ENCODE results near the gene SLC25A18.

SLC25A18 gene

GRCh38 chr22:17569971-17570511 lies 6.7 kb downstream of the SLC25A18 start:
- no peak for DNase-seq (ENCODE audit: low read depth in 2 of 2, low spot score in 1 of 2)

- DNase-seq (ENCODE audit: low read depth in 2 of 2, low spot score in 1 of 2) = no peak
Measured at GRCh38 chr22:17570851-17571631, 7.7 kb downstream of the SLC25A18 start.

DNA sequence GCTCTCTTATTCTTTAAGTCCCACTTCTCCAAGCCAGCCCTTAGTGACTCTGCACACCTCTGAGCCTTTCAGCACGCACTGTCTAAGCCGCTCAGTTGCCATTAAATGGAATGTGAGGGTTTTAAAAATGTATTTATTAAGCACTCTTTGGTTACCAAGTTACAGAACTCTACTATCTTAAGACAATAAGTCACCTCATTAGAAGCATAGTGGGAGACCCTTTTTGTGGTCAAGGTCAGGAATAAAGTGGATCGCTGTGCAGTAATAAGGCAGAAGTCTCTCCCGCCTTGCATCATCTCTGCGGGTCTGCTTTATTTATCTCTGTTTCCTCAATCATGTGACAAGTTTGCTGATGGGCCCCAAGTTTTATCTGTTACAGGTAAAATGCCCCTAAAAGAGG lies 11.9 kb downstream of the SLC25A18 start:
- DNase-seq (ENCODE audit: low read depth in 2 of 2, low spot score in 1 of 2) = no peak

- no peak for DNase-seq (ENCODE audit: low read depth in 2 of 2, low spot score in 1 of 2)
Measured at GRCh38 chr22:17575681-17576080, 12.4 kb downstream of the SLC25A18 start.

DNA sequence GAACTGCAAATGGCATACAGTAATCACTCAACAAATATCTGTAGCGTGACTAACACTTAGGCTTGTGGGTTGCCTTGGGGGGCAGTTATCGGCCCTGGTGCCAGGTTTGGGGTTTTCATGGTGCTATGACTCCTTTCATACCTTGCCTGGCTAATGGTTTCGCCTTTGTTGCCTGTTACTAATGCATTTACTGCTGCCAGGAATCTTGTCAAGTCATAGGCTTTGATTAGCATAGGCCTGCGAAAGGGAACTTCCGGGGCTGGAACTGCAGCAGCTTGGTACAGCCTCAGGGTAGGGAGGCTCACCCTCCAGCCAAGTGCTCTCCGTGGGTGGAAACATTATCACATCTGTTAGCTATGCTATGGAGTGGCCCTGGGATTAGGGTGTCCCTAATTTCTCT lies 13.2 kb downstream of the SLC25A18 start:
- no peak for DNase-seq (ENCODE audit: low read depth in 2 of 2, low spot score in 1 of 2)

DNA sequence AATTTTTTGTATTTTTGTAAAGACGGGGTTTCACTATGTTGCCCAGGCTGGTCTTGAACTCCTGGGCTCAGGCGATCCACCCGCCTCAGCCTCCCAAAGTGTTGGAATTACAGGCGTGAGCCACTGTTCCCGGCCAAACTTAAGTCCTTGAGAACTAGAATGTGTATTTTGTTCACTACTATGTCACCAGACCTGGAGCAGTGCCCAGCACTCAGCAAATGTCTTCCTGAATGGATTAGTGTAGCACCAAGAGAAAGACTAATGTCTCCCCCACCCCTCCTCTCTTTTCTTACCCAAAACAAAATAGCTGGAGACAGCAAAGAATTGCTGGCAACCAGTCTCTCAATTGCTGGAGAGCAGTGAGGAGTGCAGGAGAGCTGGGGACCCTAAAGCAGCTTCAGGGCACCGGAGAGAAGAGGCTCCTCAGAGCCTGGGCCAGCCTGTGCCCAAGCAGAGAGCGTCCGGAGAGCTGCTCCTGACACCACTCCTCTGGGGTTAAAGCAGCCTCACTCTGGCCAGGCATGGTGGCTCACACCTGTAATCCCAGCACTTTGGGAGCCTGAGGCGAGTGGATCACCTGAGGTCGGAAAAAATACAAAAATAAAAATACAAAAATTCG lies 14.9 kb downstream of the SLC25A18 start:
- no peak for DNase-seq (ENCODE audit: low read depth in 2 of 2, low spot score in 1 of 2)

DNA sequence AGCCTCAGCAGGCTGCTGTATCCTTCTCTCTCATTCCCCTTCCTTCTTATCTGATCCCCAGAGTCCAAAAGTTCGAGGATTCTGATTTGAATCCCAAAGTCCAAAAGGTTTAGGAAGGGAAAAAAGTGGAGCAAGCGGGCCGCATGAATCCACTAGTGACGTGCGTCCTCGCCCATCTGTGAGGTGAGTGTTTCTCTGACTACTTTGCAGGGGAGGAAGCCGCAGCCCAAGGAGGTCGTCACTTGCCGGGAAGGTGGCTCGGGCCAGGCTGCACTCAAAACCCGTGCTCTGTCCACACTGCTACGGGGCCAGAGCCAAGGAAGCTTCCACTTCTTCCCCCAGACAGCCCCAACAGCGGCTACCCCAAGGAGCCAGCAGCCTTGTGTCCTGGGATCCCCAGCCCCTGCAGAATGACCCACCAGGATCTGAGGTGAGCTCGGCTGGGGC lies 16.3 kb downstream of the SLC25A18 start:
- DNase-seq (ENCODE audit: low read depth in 2 of 2, low spot score in 1 of 2) = no peak

DNA sequence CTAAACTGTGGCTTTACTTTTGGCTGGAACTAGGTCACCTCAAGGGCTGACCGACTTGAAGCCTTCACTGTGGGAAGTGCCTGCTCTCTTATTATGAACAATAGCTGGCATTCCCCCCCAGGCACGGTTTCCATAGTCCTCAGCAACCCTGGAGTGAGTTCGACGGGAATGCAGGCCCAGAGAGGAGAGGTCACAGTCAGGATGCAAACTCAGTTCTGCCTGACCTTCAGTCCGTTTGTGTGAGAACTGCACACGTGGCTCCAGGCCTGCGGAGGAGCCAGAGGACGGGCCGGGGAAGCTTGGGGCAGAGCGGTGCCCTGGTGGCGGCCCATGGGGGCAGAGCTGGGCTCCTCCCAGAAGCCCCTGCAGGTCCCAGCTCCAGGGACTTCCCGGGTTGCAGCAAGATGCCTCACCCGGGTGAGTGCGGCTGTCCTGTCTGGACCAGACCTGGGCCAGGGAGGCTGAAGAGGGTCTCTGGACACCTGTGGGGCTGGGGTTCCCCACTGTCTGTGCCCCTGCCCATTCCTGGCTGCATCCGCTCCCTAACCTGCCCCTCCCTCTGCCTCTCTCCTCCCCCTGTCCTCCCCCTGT lies 17.2 kb downstream of the SLC25A18 start:
- DNase-seq (ENCODE audit: low read depth in 2 of 2, low spot score in 1 of 2) = no peak

- DNase-seq (ENCODE audit: low read depth in 2 of 2, low spot score in 1 of 2) = no peak
Measured at GRCh38 chr22:17581056-17581455, 17.8 kb downstream of the SLC25A18 start.

GRCh38 chr22:17581631-17582030 lies 18.3 kb downstream of the SLC25A18 start:
- no peak for DNase-seq (ENCODE audit: low read depth in 2 of 2, low spot score in 1 of 2)

GRCh38 chr22:17583151-17583550 lies 19.9 kb downstream of the SLC25A18 start:
- DNase-seq (ENCODE audit: low read depth in 2 of 2, low spot score in 1 of 2) = no peak

DNA sequence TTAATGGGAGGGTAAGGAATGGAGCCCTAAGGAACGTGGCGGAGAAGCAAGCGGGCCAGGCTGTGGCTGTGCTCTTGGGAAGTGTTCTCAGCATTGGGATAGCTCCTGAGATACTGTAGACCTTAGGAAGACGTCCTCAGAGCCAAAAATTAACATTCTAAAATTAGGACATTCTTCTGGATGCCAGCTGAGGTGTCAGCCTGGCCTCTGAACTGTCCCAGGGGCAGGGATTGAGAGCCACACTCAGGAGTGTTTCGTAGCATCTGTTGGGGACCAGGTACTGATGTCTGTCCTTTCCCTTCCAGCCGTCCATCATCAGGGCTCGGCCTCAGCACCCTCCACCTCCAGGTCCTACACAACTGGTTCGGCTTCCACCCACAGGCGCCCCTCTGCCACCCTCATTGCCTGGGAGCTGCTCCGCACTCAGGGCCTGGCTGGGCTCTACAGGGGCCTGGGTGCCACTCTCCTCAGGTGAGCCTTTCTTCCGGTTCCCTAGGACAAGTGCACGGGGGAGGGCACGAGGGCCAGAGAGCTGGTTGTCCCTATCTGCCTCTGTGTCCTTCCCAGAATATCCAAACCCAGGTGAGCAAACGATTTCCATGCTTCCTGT lies 23.6 kb downstream of the SLC25A18 start:
- DNase-seq (ENCODE audit: low read depth in 2 of 2, low spot score in 1 of 2) = no peak

DNA sequence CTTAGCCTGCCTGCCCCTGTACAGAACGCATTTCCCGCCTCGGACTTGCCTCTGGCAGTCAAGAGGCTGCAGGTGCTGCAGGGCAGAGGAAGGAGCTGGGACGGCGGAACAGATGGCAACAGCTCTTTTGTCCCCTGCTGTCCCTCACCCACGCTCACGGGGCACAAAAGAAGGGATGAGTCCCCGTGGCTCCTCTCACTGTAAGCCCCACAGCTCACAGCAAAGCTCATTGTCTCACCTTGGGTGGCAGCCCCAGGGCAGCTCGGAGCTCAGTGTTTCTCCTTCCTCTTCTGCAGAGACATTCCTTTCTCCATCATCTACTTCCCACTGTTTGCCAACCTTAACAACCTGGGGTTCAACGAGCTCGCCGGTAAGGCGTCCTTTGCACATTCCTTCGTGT lies 24.3 kb downstream of the SLC25A18 start:
- DNase-seq (ENCODE audit: low read depth in 2 of 2, low spot score in 1 of 2) = no peak

GRCh38 chr22:17588606-17589005 lies 25.3 kb downstream of the SLC25A18 start:
- DNase-seq (ENCODE audit: low read depth in 2 of 2, low spot score in 1 of 2) = no peak

GRCh38 chr22:17589810-17590375 lies 26.6 kb downstream of the SLC25A18 start:
- DNase-seq (ENCODE audit: low read depth in 2 of 2, low spot score in 1 of 2) = no peak

- no peak for DNase-seq (ENCODE audit: low read depth in 2 of 2, low spot score in 1 of 2)
Measured at GRCh38 chr22:17590586-17590985, 27.3 kb downstream of the SLC25A18 start.

GRCh38 chr22:17592201-17592600 lies 28.9 kb downstream of the SLC25A18 start:
- DNase-seq (ENCODE audit: low read depth in 2 of 2, low spot score in 1 of 2) = no peak

DNA sequence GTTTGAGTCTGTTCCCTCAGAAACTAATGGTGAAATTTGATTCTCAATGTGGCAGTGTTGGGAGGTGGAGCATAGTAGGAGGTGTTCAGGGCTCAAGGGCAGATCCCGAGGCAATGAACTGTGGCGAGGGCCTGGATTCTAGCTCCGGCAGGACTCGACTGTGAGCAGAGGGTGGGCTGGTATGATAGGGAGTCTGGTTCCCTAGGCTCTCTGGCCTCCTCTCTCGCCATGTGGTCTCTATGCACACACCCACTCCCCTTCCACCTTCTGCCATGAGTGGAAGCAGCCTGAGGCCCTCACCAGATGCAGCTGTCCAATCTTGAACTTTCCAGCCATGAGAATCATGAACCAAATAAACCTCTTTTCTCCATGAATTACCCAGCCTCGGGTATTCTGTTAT lies 32.9 kb downstream of the SLC25A18 start:
- no peak for DNase-seq (ENCODE audit: low read depth in 2 of 2, low spot score in 1 of 2)

GRCh38 chr22:17597217-17597616 lies 33.9 kb downstream of the SLC25A18 start:
- no peak for DNase-seq (ENCODE audit: low read depth in 2 of 2, low spot score in 1 of 2)

DNA sequence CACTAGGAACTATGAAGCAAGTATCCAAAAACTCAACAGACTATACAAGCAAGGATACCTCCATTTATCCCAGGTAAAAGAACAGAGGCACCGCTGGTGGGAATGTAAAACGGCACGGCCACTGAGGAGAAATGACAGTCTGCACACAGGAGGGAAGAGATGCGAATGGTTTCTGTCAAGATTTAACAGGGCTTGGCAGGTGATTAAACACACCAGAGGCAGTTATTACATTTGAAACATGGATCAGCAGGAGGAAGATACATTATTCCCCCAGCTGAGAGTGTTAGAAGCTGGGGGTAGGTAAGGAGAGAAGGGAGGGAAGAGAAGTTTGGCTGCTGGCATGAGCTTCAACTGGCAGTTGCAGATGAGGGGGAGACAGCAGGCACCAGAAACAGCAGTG lies 35.0 kb downstream of the SLC25A18 start:
- no peak for DNase-seq (ENCODE audit: low read depth in 2 of 2, low spot score in 1 of 2)

DNA sequence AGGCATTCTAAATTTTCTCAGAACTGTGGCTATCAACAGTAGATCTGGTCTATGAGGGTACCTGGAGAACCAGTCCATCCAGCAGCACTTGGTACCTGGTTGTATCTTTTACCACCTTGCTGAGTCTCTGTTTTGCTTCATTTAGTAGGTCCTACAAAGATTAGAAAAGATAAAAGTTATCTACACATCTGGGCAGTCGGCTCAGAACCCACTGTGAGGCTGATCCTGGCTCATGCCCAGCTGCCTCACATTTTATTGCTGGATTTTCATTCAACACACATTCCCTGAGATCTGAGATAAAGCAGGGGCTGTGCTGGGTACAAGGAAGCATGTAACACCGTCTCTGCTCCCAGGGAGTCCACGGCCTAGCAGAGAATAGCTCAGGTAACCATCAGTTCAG lies 37.7 kb downstream of the SLC25A18 start:
- no peak for DNase-seq (ENCODE audit: low read depth in 2 of 2, low spot score in 1 of 2)

Data from stimulated activated CD8-positive, alpha-beta memory T cell treated with anti-CD3 and anti-CD28 coated beads, Interleukin-4, amount 100 ng/mL, for 1 hour (primary cell).